Left cardiac atrium (tissue), 4 donors: ENCODE data around the gene RERG. TPM values are rescaled to one million over a fixed set of nuclear protein-coding genes. Genes with fewer than 3 reads are reported as not detected.
"Not testable (repeated sequence)": the region's sequence is repeated elsewhere in the genome, so short reads cannot be mapped to it uniquely, and the experiment has no call there.

ENCODE experiments used
- ATAC-seq, 2 donors: fragments of 200-7000 bp; cut with Tn5 transposase; one replicate each; pipeline ENCODE4 v1.9.1; 2020; ENCODE audit warnings: mild to moderate bottlenecking in 2 of 2, moderate library complexity in 2 of 2
- DNase-seq: peaks from one replicate; pipeline ENCODE4 v3.0.0-alpha.2; 2020
- intact Hi-C, 2 donors: fragments of 100-400 bp; cut with DNase I; formaldehyde crosslinking; loops; one replicate each; pipeline versions ENCODE4 v1.14.1 to v1.15.1; 2022 to 2023
- long read RNA-seq: library from polyadenylated mRNA; unstranded; transcript quantifications from one replicate; pipeline ENCODE4 v2.0.0, GENCODE V29; 2021
- total RNA-seq, 2 donors: library from RNA; stranded (reverse); fragmentation: NEBNext Ultra II Directional; extraction: Animal tissue kit (Norgen Biotek cat#: 25700); gene quantifications; one replicate each; pipeline ENCODE4 v1.2.1, GENCODE V29; 2021
- donor health status: DM: no; HTN: yes; CAD: no.
- donor health status: DM: no; HTN: yes; CAD: no; lungs with severe emphysema.
- donor health status: DM: yes; HTN: yes; CAD: no.
- donor health status: Dilated cardiomyopathy.

Gene RERG, protein sequence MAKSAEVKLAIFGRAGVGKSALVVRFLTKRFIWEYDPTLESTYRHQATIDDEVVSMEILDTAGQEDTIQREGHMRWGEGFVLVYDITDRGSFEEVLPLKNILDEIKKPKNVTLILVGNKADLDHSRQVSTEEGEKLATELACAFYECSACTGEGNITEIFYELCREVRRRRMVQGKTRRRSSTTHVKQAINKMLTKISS
- 1 to 10 TPM; 7.0 to 7.3 TPM for total RNA-seq
- long read RNA-seq, partial matches to known transcripts: 0 of 9 reads
- long read RNA-seq, other reads (novel, unspliced or antisense): 5 of 9 reads

DNA sequence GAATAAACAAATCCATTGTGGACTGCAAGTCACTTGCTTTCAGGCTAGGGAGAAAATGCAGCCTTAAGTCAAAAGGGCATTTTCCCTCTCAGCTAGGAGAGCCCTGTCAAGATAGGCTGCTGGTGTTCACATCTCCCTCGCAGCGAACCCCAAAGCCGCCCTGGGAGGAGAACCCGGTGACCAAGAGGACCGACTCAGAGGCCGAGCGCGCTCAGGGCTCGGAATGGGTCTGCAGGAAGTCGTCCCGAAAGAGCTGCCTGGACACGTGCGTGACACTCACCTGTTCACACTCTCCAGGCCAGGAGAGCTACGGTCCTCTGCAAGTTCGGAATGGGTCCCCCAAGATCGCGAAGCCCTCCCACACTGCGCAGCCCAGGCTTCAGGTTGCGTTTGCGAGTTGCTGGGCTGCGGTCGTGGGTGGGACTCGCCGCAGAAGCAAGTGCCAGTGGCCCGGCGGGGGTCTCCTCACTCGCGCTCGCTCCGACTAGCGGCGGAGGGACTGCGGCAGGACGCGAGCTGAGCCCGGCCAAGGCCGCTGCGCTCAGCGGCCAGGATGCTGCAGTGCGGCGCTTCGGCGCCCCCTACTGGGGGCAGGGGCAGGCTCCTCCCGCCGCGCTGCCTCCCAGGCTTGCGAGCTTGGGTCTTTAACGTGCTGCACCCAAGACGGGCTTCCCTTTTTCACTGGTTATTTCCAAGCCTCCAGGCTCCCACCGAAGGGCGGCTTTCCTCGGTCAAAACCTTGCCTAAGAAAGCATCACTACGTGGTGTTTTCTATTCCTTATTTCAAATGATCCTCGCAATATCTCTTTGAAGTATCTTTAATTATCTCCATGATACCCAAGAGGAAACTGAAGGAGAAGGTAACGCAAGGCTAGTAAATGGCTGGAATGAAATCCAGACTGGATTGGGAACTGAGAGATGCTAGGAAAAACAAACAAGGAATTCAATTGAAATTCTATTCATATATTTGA, at the start of gene RERG:
RERG (minus strand) TSS at position 503 of the 971 bp plus-strand sequence. CDS start 3,928 bp downstream, outside the sequence.
- ATAC-seq: peak; percentile 98 to 99
- DNase-seq: peak; percentile 85
- intact Hi-C loops: loop anchor here (2.0 to 10.0 kb wide), 4 partner anchors 70 to 376 kb away; partner anchors contain the start of gene ART4 (in 1 of the 2)

DNA sequence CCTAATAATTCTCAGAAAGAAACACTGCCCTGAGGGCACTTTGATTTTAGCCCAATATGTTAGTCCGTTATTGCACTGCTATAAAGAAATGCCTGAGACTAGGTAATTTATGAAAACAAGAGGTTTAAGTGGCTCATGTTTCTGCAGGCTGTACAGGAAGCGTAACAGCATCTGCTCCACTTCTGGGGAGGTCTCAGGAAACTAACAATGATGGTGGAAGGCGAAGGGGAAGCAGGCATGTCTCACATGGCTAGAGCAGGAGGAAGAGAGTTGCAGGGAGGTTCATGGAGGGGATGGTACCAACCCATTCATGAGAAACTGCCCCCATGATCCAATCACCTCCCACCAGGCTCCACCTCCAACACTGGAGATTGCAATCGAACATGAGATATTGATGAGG, 49.4 kb upstream of the RERG start:
- ATAC-seq (no peak), DNase-seq (no peak)
- intact Hi-C loops: no loop called here

DNA sequence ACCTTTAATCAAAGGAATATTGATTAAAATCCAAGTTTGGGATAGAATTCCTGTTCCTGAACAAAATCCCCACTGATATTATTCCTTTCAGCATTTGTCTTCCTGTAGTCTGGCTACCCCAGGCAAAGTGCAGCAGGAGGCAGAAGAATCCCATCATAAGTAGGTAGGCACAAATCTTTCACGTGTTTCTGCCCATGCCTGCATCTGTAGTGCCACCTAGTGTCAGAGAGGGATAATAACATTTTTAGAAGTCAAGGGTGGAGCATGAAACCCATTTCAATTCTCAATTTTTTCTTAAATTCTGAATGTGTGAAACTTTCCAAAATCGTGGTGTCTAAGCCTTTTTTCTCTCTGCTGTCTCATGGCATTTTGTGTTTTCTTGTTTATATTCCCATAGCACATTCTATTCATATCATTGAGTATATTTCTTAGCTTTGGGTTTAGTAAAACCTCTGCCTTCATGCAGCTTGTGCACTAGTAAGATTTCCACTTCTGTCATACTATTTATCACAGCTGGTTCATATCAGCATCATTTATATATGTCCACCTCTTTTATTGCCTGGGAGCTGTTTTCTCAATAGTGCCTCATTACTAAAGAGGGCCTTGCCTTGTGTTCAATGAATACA, 47.8 kb upstream of the RERG start:
- ATAC-seq: peak; percentile 59
- no peak for DNase-seq
- intact Hi-C loops: loop anchor here in 1 of 2 donors (2.0 to 10.0 kb wide), 3 partner anchors 42 to 544 kb away; no protein-coding TSS in a partner anchor

DNA sequence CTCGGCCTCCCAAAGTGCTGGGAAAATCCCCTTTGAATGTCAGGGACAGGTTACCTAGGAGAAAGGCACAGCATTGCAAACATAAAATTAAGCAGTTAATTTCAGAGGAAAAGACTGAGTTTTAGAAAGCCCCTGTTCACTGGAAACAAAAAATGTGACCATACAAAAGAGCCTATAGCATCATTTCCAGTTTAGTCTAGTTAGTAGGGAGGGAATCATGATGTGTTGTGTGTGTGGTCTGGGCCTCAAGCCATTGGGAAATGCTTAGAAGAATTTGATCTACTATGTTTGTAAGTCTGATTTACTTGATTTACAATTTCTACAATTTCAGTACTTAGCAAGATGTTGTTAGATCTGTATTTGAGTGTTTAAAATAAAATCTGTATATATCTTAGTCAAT, 47.1 kb upstream of the RERG start:
- no peak for ATAC-seq
- no peak for DNase-seq
- intact Hi-C loops: loop anchor here in 1 of 2 donors (2.0 to 10.0 kb wide), 3 partner anchors 42 to 544 kb away; no protein-coding TSS in a partner anchor

DNA sequence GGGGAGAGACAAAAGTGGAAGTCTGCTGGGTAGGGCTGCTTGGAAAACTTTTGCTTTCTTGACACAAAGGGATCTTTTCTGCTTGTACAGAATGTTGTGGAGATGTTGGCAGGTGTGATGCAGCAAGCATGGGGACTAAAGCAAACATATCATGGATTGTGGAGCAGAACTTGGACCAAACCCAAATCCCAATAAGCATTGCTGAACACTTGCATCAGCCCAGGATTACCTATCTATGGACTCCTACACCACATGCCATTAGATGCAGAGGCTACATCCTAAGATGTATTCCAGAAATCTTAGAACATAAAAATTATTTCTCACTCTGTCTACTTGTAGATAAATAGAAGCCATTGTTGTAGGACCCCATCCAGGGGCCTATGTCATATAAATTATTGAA, 44.7 kb upstream of the RERG start:
- intact Hi-C loops: loop anchor here in 1 of 2 donors (5.0 to 10.0 kb wide), 2 partner anchors 114 to 541 kb away; no protein-coding TSS in a partner anchor
- ATAC-seq (no peak), DNase-seq (no peak)

DNA sequence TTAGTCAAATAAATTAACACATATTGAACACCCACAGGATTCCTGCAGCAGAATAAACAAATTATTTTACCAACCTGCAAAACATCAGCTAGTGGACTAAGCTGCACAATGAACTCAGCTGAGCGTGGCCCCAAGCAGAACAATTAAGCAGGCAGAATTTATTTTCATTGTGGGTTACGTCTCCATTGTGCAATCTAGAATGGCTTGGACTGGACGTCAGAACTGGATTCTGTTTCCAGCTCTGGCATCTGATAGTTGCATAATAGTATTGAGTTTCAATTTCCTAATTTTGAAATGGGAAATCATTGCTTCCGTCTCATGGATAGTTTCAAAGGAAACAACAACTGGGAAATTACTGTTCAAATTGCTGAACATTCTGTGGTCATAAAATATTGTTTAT, 35.5 kb upstream of the RERG start:
- DNase-seq (no peak), ATAC-seq (peak; percentile 53 to 90)
- intact Hi-C loops: no loop called here

DNA sequence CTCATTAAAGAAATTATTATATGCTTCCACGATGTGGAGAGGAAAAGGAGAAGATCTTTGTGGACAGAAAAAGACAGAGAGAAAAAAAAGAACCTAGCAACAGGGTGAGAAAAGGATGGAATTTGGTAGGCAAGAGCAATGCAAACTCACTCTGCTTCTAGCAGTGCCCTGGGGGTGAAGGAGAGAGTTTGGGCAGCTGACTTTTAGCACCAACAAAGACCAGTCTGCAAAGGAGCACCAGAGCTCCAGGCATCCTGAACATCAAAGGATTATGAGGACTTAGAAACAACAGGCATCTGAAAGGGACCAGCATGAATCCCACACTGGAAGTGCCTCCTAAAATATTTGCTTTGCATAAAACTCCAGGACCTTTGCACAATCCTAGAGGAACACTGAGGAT, 32.8 kb upstream of the RERG start:
- DNase-seq (no peak), ATAC-seq (no peak)
- intact Hi-C loops: no loop called here

DNA sequence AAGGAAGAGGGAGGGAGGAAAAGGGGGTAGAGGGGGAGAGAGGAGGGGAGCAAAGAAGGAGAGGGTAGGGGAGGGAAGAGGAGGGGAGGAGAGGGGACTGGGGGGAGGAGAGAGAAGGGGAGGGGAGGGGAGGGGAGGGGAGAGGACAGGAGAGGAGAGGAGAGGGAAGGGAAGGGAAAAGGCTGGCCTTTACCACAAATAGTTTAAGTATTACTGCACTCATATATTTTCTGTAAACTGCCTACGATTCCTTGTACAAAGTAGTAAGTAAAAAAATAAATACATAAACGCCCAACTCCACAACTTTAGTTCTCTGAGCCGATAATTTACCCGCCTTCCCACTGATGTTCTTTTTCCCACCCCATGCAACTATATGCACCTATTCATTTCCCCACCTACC, 23.7 kb upstream of the RERG start:
- no peak for DNase-seq
- intact Hi-C loops: no loop called here

DNA sequence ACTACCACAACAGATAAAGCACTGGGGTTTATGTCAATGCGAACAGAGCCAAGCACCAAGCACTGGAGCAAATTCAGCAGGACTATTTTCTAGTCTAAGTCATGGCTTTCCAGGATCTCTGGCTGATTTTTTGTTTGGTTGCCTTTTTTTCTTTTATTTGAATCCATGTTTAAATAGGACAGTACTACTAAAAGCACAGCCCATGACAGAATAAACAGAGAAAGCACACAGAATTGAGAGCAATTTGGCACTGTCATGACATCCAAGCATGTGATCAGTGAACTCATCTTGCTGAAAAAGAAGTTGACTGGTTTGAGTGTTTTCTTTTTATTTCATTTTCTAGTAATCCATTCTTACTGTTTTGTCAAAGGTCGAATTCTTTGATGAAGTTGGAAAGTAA, 23.1 kb upstream of the RERG start:
- no peak for ATAC-seq
- intact Hi-C loops: no loop called here
- DNase-seq: no peak

More for the DNA sequence above, 23.7 kb upstream of the RERG start:
- ATAC-seq: no peak

DNA sequence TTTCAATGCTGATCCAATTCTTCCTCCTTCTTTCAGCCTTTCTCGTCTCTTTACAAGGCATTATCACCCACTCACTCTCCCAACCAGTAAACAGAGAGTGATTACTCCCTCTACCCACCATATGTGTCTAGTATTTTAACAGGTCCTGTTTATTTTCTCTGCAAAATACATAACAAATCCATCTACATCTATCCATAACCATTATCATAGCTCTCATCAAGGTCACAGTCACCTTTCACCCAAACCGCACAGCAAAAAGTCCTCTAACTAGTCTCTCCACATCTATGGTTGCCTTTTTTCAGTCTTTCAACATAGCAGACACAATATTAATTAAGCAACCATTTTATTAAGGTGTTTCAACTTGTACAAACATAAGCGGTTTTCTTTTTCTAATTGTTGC, 21.9 kb upstream of the RERG start:
- intact Hi-C loops: no loop called here
- ATAC-seq (no peak), DNase-seq (no peak)

DNA sequence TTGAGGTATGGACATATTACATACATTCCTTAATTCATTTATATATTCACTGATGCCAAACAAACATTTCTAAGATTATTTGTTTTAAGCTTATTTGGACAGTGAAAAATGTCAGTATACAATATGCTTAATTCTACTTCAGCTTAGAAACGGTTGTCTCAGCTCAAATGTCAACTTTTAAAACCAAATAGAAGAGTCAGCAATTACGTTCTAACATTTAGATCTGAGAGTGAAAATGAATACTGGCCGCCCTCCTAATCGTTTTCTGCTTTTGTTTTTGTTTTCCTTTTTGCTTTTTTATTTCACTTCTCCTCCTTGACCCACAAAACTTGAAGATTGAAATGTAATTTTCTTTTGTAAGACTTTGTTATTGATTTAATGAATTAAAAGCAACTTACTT, 19.7 kb upstream of the RERG start:
- intact Hi-C loops: no loop called here
- DNase-seq (no peak), ATAC-seq (no peak)

DNA sequence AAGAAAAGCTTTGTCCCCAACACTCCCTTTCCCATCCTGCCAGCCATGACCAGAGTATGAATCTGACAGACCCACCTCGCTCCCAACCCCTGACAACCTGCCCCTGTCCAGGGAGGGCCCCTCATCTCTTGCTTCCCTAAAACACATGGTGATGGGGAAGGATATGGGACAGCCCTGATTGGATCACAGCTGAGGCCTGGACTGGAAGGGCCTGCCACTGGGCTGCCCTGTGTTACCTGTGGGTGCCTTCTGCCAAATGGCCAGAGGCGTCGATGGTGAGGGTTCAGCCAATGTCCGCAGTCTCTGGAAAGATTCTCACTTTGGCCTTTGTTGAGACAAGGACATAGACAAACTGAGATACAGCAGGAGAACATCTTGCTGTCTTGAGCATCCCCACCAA, 13.3 kb upstream of the RERG start:
- no peak for DNase-seq
- ATAC-seq: no peak
- intact Hi-C loops: no loop called here

DNA sequence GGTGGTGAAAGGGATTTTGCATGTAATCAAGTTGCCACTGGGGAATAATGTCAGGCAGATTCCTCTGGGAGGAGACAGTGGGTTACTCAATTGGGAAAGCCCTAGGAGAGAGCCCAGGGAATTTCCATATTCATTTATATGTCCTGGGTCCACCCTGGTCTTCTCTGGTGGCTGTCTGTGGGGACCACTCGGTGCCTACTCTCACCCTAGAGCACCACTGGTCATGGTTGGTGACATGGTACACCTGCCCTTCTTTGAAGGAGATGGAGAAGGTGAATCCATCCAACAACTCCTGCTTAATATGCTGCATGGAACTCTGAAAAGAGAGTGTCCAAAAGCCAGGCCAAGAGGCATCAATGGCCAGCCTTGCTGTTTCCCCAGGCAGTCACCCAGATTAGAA, 12.8 kb upstream of the RERG start:
- ATAC-seq (no peak), DNase-seq (no peak)
- intact Hi-C loops: no loop called here

DNA sequence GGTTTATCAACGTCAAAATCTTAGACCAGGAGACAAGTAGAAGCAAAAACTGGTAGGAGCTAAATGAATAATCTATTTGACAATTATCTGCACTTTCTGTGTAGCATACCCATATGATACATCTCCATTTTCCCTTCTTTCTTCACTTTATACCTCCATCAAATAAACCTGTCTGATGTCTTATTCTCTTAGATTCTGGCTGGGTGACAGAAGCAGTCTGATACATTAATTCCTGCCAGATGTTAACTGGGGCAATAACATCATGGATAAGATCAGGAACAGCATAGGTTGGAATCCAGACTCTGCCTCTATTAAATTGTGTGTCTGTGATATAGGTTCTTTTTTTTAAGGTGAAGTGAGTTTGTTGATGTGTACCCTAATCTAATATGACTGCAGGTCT, 11.7 kb upstream of the RERG start:
- DNase-seq: no peak
- intact Hi-C loops: no loop called here
- no peak for ATAC-seq

DNA sequence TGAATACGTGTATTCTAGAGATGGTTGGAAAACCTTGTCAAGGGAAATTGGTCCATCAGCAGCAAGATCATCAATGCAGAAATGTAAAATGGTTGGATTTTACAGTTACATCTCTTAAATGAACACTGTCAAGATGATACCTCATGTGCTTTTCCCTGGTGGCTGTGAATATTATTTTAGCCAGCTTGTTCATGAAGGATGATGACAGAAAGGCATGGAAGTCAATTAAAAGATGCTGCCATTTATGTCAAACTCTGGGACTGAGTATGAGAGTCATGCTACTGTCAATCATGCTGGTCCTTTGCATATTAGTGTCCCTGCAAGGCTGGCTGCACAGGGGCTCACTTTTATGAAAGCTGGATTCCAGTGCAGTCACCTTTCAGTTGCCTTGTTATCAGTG, 10.3 kb upstream of the RERG start:
- no peak for ATAC-seq
- intact Hi-C loops: no loop called here
- DNase-seq: no peak

DNA sequence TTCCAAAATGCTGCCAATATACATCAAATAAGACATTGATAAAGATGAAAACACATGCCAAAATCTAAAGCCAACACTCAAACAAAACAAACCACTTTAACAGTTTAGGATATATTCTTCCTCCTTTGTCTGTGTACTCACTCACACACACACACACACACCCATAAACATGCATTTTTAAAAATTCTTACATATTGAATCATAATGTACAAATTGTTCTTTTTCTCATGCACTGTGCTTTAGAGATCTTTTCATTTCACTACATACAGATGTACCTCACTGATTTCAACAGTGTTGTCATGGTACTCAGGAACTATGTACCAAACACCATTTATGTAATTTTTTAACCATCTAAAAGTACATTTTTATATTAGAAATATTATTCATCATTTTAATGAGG, 9.5 kb upstream of the RERG start:
- DNase-seq (no peak), ATAC-seq (no peak)
- intact Hi-C loops: no loop called here

DNA sequence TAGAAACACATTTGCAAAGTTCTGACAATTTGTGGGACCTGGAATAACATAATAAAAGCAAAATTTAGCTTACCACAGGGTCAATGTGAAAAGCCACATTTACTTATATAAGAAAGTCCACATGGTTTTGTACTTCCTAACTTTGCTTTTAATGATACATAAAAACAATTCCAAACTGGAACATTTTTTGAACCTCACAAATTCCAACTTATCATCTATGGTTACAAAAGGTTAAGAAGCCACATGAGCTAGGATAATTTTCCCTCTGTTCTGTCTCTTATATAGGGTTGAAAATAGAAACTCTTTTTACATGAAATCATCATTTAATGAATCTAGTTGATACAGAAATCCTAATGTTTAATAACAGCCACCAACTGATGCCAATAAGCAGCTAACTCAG, 8.9 kb upstream of the RERG start:
- intact Hi-C loops: no loop called here
- ATAC-seq (no peak), DNase-seq (no peak)

DNA sequence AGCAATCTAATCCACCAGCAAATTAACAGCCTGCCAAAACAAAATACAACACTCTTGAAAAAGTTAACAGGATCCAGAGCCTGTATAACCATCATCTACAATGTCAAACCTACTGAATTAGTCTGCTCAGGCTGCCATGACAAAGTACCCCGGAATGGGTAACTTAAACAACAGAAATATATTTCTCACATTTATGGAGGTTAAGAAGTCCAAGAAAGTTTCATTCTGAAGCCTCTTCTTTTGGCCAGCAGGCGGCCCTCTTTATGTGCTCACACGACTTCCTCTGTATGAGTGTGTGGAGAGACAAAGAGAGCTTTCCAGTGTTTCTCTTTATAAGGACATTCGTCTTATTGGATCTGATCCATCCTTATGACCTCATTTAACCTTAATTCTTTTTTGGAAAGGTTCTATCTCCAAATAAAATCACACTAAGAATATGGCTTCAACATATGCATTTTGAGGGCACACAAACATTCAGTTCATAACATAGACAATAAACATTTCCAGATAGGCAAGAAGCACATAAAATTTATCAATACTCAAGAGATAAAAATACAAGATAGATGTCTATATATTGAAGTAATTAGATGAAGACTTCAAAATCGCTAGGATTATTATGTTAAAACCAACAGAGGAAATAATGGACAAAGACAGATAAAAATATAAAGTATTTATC, 5.9 kb upstream of the RERG start:
- intact Hi-C loops: loop anchor here (2.0 to 10.0 kb wide), 3 partner anchors 42 to 382 kb away; partner anchors contain the start of gene ART4 (in 1 of the 2)

DNA sequence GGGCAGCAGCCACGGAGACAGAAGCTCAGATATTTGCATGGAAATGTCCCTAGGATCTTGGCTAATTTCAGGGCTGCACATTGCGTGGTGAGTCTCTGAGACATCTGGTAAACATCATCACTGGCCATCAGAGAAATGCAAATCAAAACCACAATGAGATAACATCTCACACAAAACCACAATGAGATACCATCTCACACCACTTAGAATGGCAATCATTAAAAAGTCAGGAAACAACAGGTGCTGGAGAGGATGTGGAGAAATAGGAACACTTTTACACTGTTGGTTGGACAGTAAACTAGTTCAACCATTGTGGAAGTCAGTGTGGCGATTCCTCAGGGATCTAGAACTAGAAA, 4.6 kb upstream of the RERG start:
- ATAC-seq, DNase-seq: not testable (repeated sequence)
- intact Hi-C loops: loop anchor here (2.0 to 10.0 kb wide), 3 partner anchors 43 to 381 kb away; partner anchors contain the start of gene ART4 (in 1 of the 2)

More for the DNA sequence above, 5.9 kb upstream of the RERG start:
- DNase-seq: peak; percentile 52
- ATAC-seq: peak; percentile 63 to 70
